Measurements from ENCODE around the gene TOB1. TPM values are rescaled to one million over a fixed set of nuclear protein-coding genes. Genes with fewer than 3 reads are reported as not detected.
"Not testable (repeated sequence)": the region's sequence is repeated elsewhere in the genome, so short reads cannot be mapped to it uniquely, and the experiment has no call there.

TOB1 gene
- total RNA-seq, 1 experiment from 2014 or later = 67.9 TPM

DNA sequence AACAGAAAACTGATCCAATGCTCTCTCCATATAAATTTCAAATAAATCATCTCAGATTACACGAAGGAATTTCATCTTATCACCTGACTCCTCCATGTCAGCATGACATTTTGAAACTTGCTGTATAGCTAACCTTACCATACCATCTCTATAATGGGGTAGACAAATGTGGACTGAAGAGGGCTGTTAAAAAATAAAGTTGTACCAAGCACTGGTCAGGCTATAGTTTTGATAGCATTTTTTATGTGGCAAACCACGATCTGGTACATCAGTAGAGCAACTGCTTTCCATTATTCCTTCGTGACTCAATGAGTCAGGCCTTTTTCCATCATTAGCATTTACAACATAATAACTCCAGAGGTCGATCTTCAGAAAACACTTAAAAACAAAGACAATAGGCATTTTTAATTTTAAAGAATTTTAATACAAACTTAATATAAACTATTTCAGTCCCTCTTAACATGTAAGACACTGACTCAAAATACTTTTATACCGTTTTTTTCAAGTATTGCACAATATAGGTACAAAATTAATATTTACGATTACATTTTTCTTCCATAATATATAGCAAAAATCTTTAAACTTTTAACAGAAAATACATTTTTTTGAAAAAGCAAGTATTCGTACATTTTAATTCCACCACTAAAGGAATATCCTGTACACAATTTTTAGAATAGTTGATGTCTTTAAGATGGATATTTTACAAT, 4.2 kb downstream of the TOB1 start:
- intact Hi-C loops (cut with micrococcal nuclease; ENCODE audit: unreplicated experiment) = no loop called here

DNA sequence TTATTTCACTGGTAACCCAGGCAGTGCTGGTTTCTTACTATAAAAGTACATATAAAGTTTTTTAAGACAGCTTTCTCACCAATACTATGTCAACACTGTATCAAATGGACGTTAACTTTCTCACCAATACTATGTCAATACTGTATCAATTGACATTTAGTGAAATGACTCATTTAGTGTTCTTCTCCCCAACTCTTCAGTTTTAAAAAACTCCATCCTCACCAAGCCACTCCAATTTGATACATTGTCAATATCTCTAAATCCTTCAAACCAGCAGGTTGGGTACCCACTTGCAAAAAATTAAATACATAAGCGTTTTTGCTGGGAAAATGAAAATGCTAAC, 4.8 kb downstream of the TOB1 start:
- no peak overlapping the region for H3K4me2 ChIP-seq
- H3K4me3 ChIP-seq = no peak overlapping the region
- 0 out of 2 replicates have a peak overlapping the region, but pooled peaks have one; percentile 7 for H3K27ac ChIP-seq
- TF ChIP-seq, protein P1, sequence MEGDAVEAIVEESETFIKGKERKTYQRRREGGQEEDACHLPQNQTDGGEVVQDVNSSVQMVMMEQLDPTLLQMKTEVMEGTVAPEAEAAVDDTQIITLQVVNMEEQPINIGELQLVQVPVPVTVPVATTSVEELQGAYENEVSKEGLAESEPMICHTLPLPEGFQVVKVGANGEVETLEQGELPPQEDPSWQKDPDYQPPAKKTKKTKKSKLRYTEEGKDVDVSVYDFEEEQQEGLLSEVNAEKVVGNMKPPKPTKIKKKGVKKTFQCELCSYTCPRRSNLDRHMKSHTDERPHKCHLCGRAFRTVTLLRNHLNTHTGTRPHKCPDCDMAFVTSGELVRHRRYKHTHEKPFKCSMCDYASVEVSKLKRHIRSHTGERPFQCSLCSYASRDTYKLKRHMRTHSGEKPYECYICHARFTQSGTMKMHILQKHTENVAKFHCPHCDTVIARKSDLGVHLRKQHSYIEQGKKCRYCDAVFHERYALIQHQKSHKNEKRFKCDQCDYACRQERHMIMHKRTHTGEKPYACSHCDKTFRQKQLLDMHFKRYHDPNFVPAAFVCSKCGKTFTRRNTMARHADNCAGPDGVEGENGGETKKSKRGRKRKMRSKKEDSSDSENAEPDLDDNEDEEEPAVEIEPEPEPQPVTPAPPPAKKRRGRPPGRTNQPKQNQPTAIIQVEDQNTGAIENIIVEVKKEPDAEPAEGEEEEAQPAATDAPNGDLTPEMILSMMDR (conservative IDR thresholded peaks at IDR 0.05) = no peak
- TF ChIP-seq EZH2 (IDR thresholded peaks at IDR 0.05; ENCODE audit: low read depth) = no peak
- no peaks in the 10 kb centered on the region for H3K27me3 ChIP-seq (ENCODE audit: insufficient read depth, low read depth)
- no peak for DNase-seq
- H4K20me1 ChIP-seq (ENCODE audit: insufficient read depth) = peaks cover 45% of the 10 kb centered on the region
- H3K4me1 ChIP-seq (replicated peaks; ENCODE audit: insufficient read depth) = peaks cover 32% of the 10 kb centered on the region
- intact Hi-C loops (cut with micrococcal nuclease; ENCODE audit: unreplicated experiment) = no loop called here
- ChIA-PET POLR2A (ENCODE audit: unreplicated experiment) (no interaction called here), CTCF (interaction anchor here (1.3 kb wide), 1 partner anchor 8 kb away, joined by 3 read pairs; no protein-coding TSS in a partner anchor)
- no peaks in the 10 kb centered on the region for H3K9me2 ChIP-seq (ENCODE audit: insufficient read depth)
- H2AFZ ChIP-seq = no peak overlapping the region
- peaks cover 52% of the 10 kb centered on the region for H3K79me2 ChIP-seq (ENCODE audit: low read depth)
- BruUV-seq (replicated peaks) = no TSS peak
- no peaks in the 10 kb centered on the region for H3K9me3 ChIP-seq (ENCODE audit: insufficient read depth, low read depth)
- H3F3A ChIP-seq (ENCODE audit: insufficient read depth, low read depth) = peaks cover 56% of the 10 kb centered on the region
- H3K36me3 ChIP-seq (ENCODE audit: low read depth) = peaks cover 34% of the 10 kb centered on the region

More for the DNA sequence above, 4.2 kb downstream of the TOB1 start:
- TF ChIP-seq, protein P1 (conservative IDR thresholded peaks at IDR 0.05) = no peak
- TF ChIP-seq EZH2 (IDR thresholded peaks at IDR 0.05; ENCODE audit: low read depth) = no peak
- BruUV-seq (replicated peaks) = no TSS peak
- DNase-seq = no peak
- no peak overlapping the region for H2AFZ ChIP-seq
- H3K9me3 ChIP-seq (ENCODE audit: insufficient read depth, low read depth) = no peaks in the 10 kb centered on the region
- H3K4me1 ChIP-seq (replicated peaks; ENCODE audit: insufficient read depth) = peaks cover 32% of the 10 kb centered on the region
- H3K4me3 ChIP-seq = no peak overlapping the region
- H3K79me2 ChIP-seq (ENCODE audit: low read depth) = peaks cover 52% of the 10 kb centered on the region
- peaks cover 45% of the 10 kb centered on the region for H4K20me1 ChIP-seq (ENCODE audit: insufficient read depth)
- ChIA-PET CTCF (interaction anchor here (1.3 kb wide), 1 partner anchor 9 kb away, joined by 3 read pairs; no protein-coding TSS in a partner anchor), POLR2A (ENCODE audit: unreplicated experiment) (no interaction called here)
- H3F3A ChIP-seq (ENCODE audit: insufficient read depth, low read depth) = peaks cover 61% of the 10 kb centered on the region
- H3K4me2 ChIP-seq = peak overlapping the region; percentile 93; the same call in 1 of the 2 replicates
- H3K36me3 ChIP-seq (ENCODE audit: low read depth) = peaks cover 34% of the 10 kb centered on the region
- H3K27me3 ChIP-seq (ENCODE audit: insufficient read depth, low read depth) = no peaks in the 10 kb centered on the region
- no peaks in the 10 kb centered on the region for H3K9me2 ChIP-seq (ENCODE audit: insufficient read depth)
- H3K27ac ChIP-seq = no peak overlapping the region

DNA sequence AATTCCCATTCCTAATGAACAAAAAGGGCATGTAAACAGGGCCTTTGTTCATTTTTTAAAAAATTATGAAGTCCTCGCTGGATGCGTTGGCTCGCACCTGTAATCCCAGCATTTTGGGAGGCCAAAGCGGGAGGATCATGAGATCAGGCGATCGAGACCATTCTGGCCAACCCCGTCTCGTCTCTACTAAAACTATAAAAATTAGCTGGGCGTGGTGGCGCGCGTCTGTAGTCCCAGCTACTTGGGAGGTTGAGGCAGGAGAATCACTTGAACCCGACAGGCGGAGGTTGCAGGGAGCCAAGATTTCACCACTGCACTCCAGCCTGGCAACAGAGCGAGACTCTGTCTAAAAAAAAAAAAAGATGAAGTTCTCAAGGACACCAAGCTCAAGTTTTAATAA, 6.4 kb downstream of the TOB1 start:
- CTCF ChIA-PET; H3K9me3 ChIP-seq (ENCODE audit: insufficient read depth, low read depth); H3K27me3 ChIP-seq (ENCODE audit: insufficient read depth, low read depth); H2AFZ ChIP-seq; H3K4me2 ChIP-seq; H3K4me3 ChIP-seq; H3K9me2 ChIP-seq (ENCODE audit: insufficient read depth); H3K27ac ChIP-seq; DNase-seq; intact Hi-C loops (cut with micrococcal nuclease; ENCODE audit: unreplicated experiment); BruUV-seq (replicated peaks): not testable (repeated sequence)
- peaks cover 38% of the 10 kb centered on the region for H4K20me1 ChIP-seq (ENCODE audit: insufficient read depth)
- POLR2A ChIA-PET (ENCODE audit: unreplicated experiment) = interaction anchor here (0.6 kb wide), 2 partner anchors 66 to 287 kb away, joined by 4 to 8 read pairs; no protein-coding TSS in a partner anchor
- H3F3A ChIP-seq (ENCODE audit: insufficient read depth, low read depth) = peaks cover 48% of the 10 kb centered on the region
- peaks cover 39% of the 10 kb centered on the region for H3K79me2 ChIP-seq (ENCODE audit: low read depth)
- peaks cover 34% of the 10 kb centered on the region for H3K36me3 ChIP-seq (ENCODE audit: low read depth)
- H3K4me1 ChIP-seq (replicated peaks; ENCODE audit: insufficient read depth) = peaks cover 32% of the 10 kb centered on the region

All from PC-9 (cell line).